Measurements from ENCODE around the gene G3BP2.
A peak's percentile ranks its signal among the peaks of the same experiment; 100 is the strongest.

G3BP2 gene

DNA sequence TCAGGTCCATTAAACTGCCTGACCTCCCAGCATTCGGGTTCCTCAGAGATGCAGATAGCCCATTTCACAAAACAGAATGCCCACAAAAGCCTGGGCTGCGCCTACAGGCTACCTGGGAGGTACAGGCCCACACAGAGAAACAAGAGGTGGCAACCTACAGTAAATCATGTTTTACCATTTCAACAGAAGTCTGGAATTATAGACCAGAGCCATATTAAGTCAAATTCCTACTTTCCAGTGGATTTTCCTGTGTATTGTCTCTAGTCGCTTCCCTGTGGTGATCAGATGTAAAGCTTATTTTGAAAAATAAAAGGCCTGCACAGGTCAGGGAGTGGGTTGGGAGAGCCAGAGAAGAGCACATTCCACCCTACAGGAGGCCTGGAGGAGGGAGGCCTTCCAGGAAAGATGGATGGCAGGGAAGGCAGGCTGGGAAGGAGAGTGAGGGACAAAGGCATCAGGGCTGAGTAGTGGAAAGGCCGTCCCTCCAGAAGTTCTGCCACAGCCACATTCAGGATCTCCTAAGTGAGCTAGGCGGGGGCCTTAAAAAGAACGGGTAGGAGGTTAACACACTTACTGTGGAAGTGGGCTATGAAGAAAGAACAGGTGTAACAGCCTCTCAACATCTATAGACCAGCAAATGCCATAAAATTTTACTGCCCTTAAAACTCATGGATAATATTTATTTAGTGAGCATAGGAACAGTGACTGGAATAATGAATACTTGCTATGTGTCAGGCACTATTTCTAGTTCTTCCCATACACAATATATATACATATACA, 32.2 kb upstream of the G3BP2 start:
- peak; percentile 71 for DNase-seq
- peak overlapping the region; percentile 17 for H3K27ac ChIP-seq (ENCODE audit: low read depth, low read length)

GRCh38 chr4:75702919-75703411, 29.8 kb upstream of the G3BP2 start:
- Histone ChIP-seq H3K4me2 (ENCODE audit: low read length) (no peak overlapping the region), H3K27me3 (ENCODE audit: insufficient read depth, low read length, poor library complexity) (no peaks in the 10 kb centered on the region), H3K36me3 (ENCODE audit: control insufficient read depth, insufficient read depth, low read length) (no peaks in the 10 kb centered on the region), H3K4ac (ENCODE audit: low read depth, low read length) (no peak overlapping the region), H2AK5ac (ENCODE audit: low read length) (no peak overlapping the region), H3K79me2 (ENCODE audit: control insufficient read depth, insufficient read depth, low read length) (peaks cover 2% of the 10 kb centered on the region), H3K9ac (ENCODE audit: low read length) (no peak overlapping the region), H2BK5ac (ENCODE audit: low read length) (no peak overlapping the region), H3K23ac (ENCODE audit: low read length) (no peak overlapping the region), H3K4me3 (ENCODE audit: low read length) (no peak overlapping the region), H3K27ac (ENCODE audit: low read depth, low read length) (no peak overlapping the region), H2BK15ac (replicated peaks; ENCODE audit: low read depth) (no peak overlapping the region), H3K79me1 (ENCODE audit: low read length) (peaks cover 4% of the 10 kb centered on the region), H3K56ac (ENCODE audit: low read length) (no peak overlapping the region), H2BK120ac (ENCODE audit: low read depth, low read length) (no peak overlapping the region), H4K8ac (ENCODE audit: low read depth, low read length) (no peak overlapping the region), H3K18ac (ENCODE audit: low read length) (no peak overlapping the region), H3K4me1 (ENCODE audit: control insufficient read depth, low read depth, low read length) (peaks cover 8% of the 10 kb centered on the region), H4K5ac (ENCODE audit: low read length) (no peak overlapping the region)
- no CpG with 5 or more reads among the region's 4 CpGs for WGBS (ENCODE audit: extremely low coverage, insufficient coverage, low lambda C conversion rate)
- DNase-seq, result peak; percentile 82

More for the DNA sequence above, 32.2 kb upstream of the G3BP2 start:
- H3K4ac ChIP-seq (ENCODE audit: low read depth, low read length), result no peak overlapping the region
- no peak overlapping the region for H2BK5ac ChIP-seq (ENCODE audit: low read length)
- no peaks in the 10 kb centered on the region for H3K36me3 ChIP-seq (ENCODE audit: control insufficient read depth, insufficient read depth, low read length)
- H2BK15ac ChIP-seq (replicated peaks; ENCODE audit: low read depth), result no peak overlapping the region
- no peak overlapping the region for H3K9ac ChIP-seq (ENCODE audit: low read length)
- H2BK120ac ChIP-seq (ENCODE audit: low read depth, low read length), result no peak overlapping the region
- no peak overlapping the region for H4K5ac ChIP-seq (ENCODE audit: low read length)
- no peak overlapping the region for H4K8ac ChIP-seq (ENCODE audit: low read depth, low read length)
- H2AK5ac ChIP-seq (ENCODE audit: low read length), result no peak overlapping the region
- WGBS (ENCODE audit: extremely low coverage, insufficient coverage, low lambda C conversion rate), result no CpG with 5 or more reads among the region's 6 CpGs
- no peak overlapping the region for H3K18ac ChIP-seq (ENCODE audit: low read length)
- no peak overlapping the region for H3K56ac ChIP-seq (ENCODE audit: low read length)
- no peak overlapping the region for H3K4me2 ChIP-seq (ENCODE audit: low read length)
- no peaks in the 10 kb centered on the region for H3K27me3 ChIP-seq (ENCODE audit: insufficient read depth, low read length, poor library complexity)
- H3K4me3 ChIP-seq (ENCODE audit: low read length), result no peak overlapping the region
- H3K4me1 ChIP-seq (ENCODE audit: control insufficient read depth, low read depth, low read length), result peaks cover 8% of the 10 kb centered on the region
- H3K79me1 ChIP-seq (ENCODE audit: low read length), result peaks cover 2% of the 10 kb centered on the region
- peaks cover 2% of the 10 kb centered on the region for H3K79me2 ChIP-seq (ENCODE audit: control insufficient read depth, insufficient read depth, low read length)
- no peak overlapping the region for H3K23ac ChIP-seq (ENCODE audit: low read length)

DNA sequence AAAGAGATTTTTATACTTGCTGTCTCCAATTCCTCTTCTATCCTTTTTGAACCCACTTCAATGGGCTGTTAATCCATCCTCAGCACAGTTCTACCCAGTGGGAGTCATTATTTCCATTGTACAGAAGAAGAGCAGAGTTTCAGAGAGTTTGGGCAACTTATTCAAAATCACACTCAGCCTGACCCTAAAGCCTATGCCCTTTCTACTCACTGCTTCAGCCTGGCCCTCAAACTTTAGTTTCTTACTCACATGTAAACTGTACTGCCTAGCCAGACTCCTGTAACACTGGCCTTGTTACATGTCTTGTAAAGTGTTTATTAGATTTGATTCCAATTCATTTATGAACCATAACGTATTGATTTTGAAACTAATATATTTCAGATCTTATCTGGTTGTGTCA, 26.1 kb upstream of the G3BP2 start:
- no peaks in the 10 kb centered on the region for H3K79me2 ChIP-seq (ENCODE audit: control insufficient read depth, insufficient read depth, low read length)
- no peaks in the 10 kb centered on the region for H3K27me3 ChIP-seq (ENCODE audit: insufficient read depth, low read length, poor library complexity)
- no peak overlapping the region for H2BK5ac ChIP-seq (ENCODE audit: low read length)
- H2AK5ac ChIP-seq (ENCODE audit: low read length), result no peak overlapping the region
- H3K36me3 ChIP-seq (ENCODE audit: control insufficient read depth, insufficient read depth, low read length), result no peaks in the 10 kb centered on the region
- H3K4ac ChIP-seq (ENCODE audit: low read depth, low read length), result no peak overlapping the region
- H3K18ac ChIP-seq (ENCODE audit: low read length), result no peak overlapping the region
- no peak overlapping the region for H3K9ac ChIP-seq (ENCODE audit: low read length)
- no peak overlapping the region for H3K27ac ChIP-seq (ENCODE audit: low read depth, low read length)
- H2BK120ac ChIP-seq (ENCODE audit: low read depth, low read length), result no peak overlapping the region
- no peak overlapping the region for H3K56ac ChIP-seq (ENCODE audit: low read length)
- peaks cover 6% of the 10 kb centered on the region for H3K79me1 ChIP-seq (ENCODE audit: low read length)
- H2BK15ac ChIP-seq (replicated peaks; ENCODE audit: low read depth), result no peak overlapping the region
- no CpG with 5 or more reads among the region's 1 CpG for WGBS (ENCODE audit: extremely low coverage, insufficient coverage, low lambda C conversion rate)
- no peak overlapping the region for H3K4me3 ChIP-seq (ENCODE audit: low read length)
- no peak overlapping the region for H4K8ac ChIP-seq (ENCODE audit: low read depth, low read length)
- H3K4me2 ChIP-seq (ENCODE audit: low read length), result no peak overlapping the region
- no peak overlapping the region for H4K5ac ChIP-seq (ENCODE audit: low read length)
- H3K23ac ChIP-seq (ENCODE audit: low read length), result no peak overlapping the region
- no peak for DNase-seq
- H3K4me1 ChIP-seq (ENCODE audit: control insufficient read depth, low read depth, low read length), result peaks cover 8% of the 10 kb centered on the region

GRCh38 chr4:75698963-75699228, 25.7 kb upstream of the G3BP2 start:
- Histone ChIP-seq H3K36me3 (ENCODE audit: control insufficient read depth, insufficient read depth, low read length) (no peaks in the 10 kb centered on the region), H3K4ac (ENCODE audit: low read depth, low read length) (no peak overlapping the region), H3K4me2 (ENCODE audit: low read length) (no peak overlapping the region), H2BK5ac (ENCODE audit: low read length) (no peak overlapping the region), H3K9ac (ENCODE audit: low read length) (no peak overlapping the region), H3K4me1 (ENCODE audit: control insufficient read depth, low read depth, low read length) (peaks cover 8% of the 10 kb centered on the region), H4K5ac (ENCODE audit: low read length) (no peak overlapping the region), H3K56ac (ENCODE audit: low read length) (no peak overlapping the region), H3K4me3 (ENCODE audit: low read length) (no peak overlapping the region), H3K79me1 (ENCODE audit: low read length) (peaks cover 6% of the 10 kb centered on the region), H4K8ac (ENCODE audit: low read depth, low read length) (no peak overlapping the region), H2BK120ac (ENCODE audit: low read depth, low read length) (no peak overlapping the region), H3K27ac (ENCODE audit: low read depth, low read length) (no peak overlapping the region), H3K27me3 (ENCODE audit: insufficient read depth, low read length, poor library complexity) (no peaks in the 10 kb centered on the region), H2AK5ac (ENCODE audit: low read length) (no peak overlapping the region), H3K79me2 (ENCODE audit: control insufficient read depth, insufficient read depth, low read length) (no peaks in the 10 kb centered on the region), H3K18ac (ENCODE audit: low read length) (no peak overlapping the region), H2BK15ac (replicated peaks; ENCODE audit: low read depth) (no peak overlapping the region), H3K23ac (ENCODE audit: low read length) (no peak overlapping the region)
- WGBS (ENCODE audit: extremely low coverage, insufficient coverage, low lambda C conversion rate), result no CpG with 5 or more reads among the region's 2 CpGs
- no peak for DNase-seq

GRCh38 chr4:75698162-75698962, 25.2 kb upstream of the G3BP2 start:
- Histone ChIP-seq H2BK5ac (ENCODE audit: low read length) (no peak overlapping the region), H2AK5ac (ENCODE audit: low read length) (no peak overlapping the region), H3K4me3 (ENCODE audit: low read length) (no peak overlapping the region), H3K23ac (ENCODE audit: low read length) (no peak overlapping the region), H3K18ac (ENCODE audit: low read length) (no peak overlapping the region), H3K4ac (ENCODE audit: low read depth, low read length) (no peak overlapping the region), H3K36me3 (ENCODE audit: control insufficient read depth, insufficient read depth, low read length) (no peaks in the 10 kb centered on the region), H4K5ac (ENCODE audit: low read length) (no peak overlapping the region), H3K56ac (ENCODE audit: low read length) (no peak overlapping the region), H2BK15ac (replicated peaks; ENCODE audit: low read depth) (no peak overlapping the region), H3K79me2 (ENCODE audit: control insufficient read depth, insufficient read depth, low read length) (no peaks in the 10 kb centered on the region), H3K4me2 (ENCODE audit: low read length) (no peak overlapping the region), H3K4me1 (ENCODE audit: control insufficient read depth, low read depth, low read length) (peaks cover 8% of the 10 kb centered on the region), H3K79me1 (ENCODE audit: low read length) (peaks cover 6% of the 10 kb centered on the region), H2BK120ac (ENCODE audit: low read depth, low read length) (no peak overlapping the region), H3K27me3 (ENCODE audit: insufficient read depth, low read length, poor library complexity) (no peaks in the 10 kb centered on the region), H3K27ac (ENCODE audit: low read depth, low read length) (no peak overlapping the region), H4K8ac (ENCODE audit: low read depth, low read length) (no peak overlapping the region), H3K9ac (ENCODE audit: low read length) (no peak overlapping the region)
- WGBS (ENCODE audit: extremely low coverage, insufficient coverage, low lambda C conversion rate), result no CpG with 5 or more reads among the region's 6 CpGs
- DNase-seq, result peak; percentile 47

Data from mesendoderm (in vitro differentiated cells).